ENCODE results near the gene CPOX. TPM values are rescaled to one million over a fixed set of nuclear protein-coding genes. Genes with fewer than 3 reads are reported as not detected.

CPOX gene
- total RNA-seq, 1 donor from 2014 or later: 15.8 TPM

- Histone ChIP-seq H3K4me3 (no peak overlapping the region), H3K4me1 (no peaks in the 10 kb centered on the region), H3K27ac (no peak overlapping the region), H3K27me3 (no peaks in the 10 kb centered on the region), H3K36me3 (no peaks in the 10 kb centered on the region), H3K9me3 (no peaks in the 10 kb centered on the region)
- ATAC-seq (no peak), DNase-seq (no peak)
- intact Hi-C loops (cut with DNase I): no loop called here
- no peak for TF ChIP-seq CTCF (IDR thresholded peaks at IDR 0.05)
These were observed 30.3 kb upstream of the CPOX start for GRCh38 chr3:98623572-98624280.

DNA sequence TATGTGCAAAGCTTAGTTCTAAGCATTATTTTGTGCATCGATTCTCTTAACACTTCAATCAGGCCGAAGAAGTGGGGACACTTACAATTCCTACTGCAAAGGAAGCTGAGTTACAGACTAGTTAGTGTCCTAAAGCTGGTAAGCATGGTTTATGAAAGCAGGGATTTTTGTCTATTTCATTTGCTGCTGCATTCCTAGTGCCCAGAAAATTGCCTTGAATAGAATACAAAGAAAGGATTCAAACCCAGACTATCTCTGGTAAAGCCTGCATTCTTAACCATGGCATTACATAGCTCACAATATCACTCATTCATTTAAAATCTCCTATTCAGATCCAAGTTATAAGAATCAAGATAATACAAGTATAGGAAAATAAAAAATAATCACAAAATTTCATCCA is 24.4 kb upstream of the CPOX start:
- no peak for DNase-seq
- no peak overlapping the region for H3K4me3 ChIP-seq
- H3K27me3 ChIP-seq: no peaks in the 10 kb centered on the region
- intact Hi-C loops (cut with DNase I): no loop called here
- no peaks in the 10 kb centered on the region for H3K4me1 ChIP-seq
- TF ChIP-seq CTCF (IDR thresholded peaks at IDR 0.05): no peak
- ATAC-seq: no peak
- no peak overlapping the region for H3K27ac ChIP-seq
- no peaks in the 10 kb centered on the region for H3K36me3 ChIP-seq
- H3K9me3 ChIP-seq: no peaks in the 10 kb centered on the region

DNA sequence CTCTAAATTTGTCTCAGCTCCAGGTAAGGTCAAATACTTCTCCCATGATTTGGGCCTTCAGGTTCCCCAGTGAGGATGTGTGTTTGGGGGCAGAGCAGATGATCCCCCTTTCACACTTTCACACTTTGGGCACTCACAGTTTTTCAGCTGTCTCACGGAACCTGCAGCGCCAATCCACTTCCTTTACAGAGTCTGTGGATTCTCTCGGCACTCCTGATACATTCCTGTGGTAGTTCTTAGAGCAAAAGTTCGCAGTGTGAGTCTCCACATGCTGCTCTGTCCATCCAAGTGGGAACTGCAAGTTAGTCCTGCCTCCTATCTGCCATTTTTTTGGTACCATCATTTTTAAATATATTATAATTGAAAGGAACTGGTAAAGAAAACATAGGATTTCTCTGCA is 20.2 kb upstream of the CPOX start:
- intact Hi-C loops (cut with DNase I): no loop called here
- ATAC-seq: no peak
- DNase-seq: no peak
- Histone ChIP-seq H3K36me3 (no peaks in the 10 kb centered on the region), H3K9me3 (no peaks in the 10 kb centered on the region), H3K27me3 (no peaks in the 10 kb centered on the region), H3K27ac (no peak overlapping the region), H3K4me1 (no peaks in the 10 kb centered on the region), H3K4me3 (no peak overlapping the region)
- TF ChIP-seq CTCF (IDR thresholded peaks at IDR 0.05): no peak

DNA sequence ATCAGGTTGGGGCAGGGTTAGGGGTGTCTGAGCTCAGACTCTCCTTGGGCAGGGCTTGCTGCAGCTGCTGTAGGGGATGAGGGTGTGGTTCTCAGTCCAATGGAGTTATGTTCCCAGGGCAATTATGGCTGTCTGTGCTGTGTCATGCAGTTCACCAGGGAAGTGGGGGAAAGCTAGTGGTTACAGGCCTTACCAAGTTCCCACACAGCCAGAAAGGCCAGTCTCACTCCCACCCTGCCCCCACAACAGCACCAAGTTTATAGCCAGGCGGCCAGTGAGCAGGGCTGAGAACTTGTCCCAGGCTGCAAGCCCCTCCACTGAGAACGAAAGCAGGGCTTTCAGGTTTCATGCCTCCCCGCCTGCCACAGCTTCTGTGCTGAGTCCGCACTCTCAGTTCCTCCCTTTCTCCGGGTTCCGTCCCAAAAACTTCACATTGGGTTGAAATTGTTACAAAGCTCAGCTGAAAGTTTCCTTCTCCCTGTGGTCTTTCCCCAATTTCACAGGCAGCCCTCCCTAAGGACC is 19.6 kb upstream of the CPOX start:
- TF ChIP-seq CTCF (IDR thresholded peaks at IDR 0.05): no peak
- no peaks in the 10 kb centered on the region for H3K4me1 ChIP-seq
- H3K27me3 ChIP-seq: no peaks in the 10 kb centered on the region
- DNase-seq (peak; percentile 60), ATAC-seq (peak; percentile 72)
- intact Hi-C loops (cut with DNase I): no loop called here
- no peaks in the 10 kb centered on the region for H3K36me3 ChIP-seq
- H3K9me3 ChIP-seq: no peaks in the 10 kb centered on the region
- no peak overlapping the region for H3K4me3 ChIP-seq
- no peak overlapping the region for H3K27ac ChIP-seq

DNA sequence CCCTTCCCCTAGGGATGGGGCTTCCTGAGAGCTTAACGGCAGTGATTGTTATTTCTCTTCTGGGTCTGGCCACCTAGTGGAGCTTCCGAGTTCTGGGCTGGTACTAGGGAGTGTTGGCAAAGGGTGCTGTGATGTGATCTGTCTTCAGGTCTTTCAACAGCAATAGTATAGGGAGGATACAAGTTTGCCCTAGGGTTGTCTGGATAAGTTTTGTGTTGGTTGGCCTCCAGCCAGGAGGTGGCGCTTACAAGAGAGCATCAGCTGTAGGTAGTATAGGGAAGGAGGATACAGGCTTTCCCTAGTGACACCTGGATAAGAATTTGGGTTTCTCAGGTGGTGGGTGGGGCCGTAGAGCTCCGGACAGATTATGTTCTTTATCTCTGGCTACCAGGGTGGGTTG is 19.2 kb upstream of the CPOX start:
- Histone ChIP-seq H3K27ac (no peak overlapping the region), H3K27me3 (no peaks in the 10 kb centered on the region), H3K4me3 (no peak overlapping the region), H3K9me3 (no peaks in the 10 kb centered on the region), H3K36me3 (no peaks in the 10 kb centered on the region), H3K4me1 (no peaks in the 10 kb centered on the region)
- no peak for TF ChIP-seq CTCF (IDR thresholded peaks at IDR 0.05)
- DNase-seq (no peak), ATAC-seq (peak; percentile 24)
- intact Hi-C loops (cut with DNase I): no loop called here
